Right lobe of liver (tissue), 6 donors: ENCODE measurements around the gene PACS2. TPM values are rescaled to one million over a fixed set of nuclear protein-coding genes. Genes with fewer than 3 reads are reported as not detected.
A peak's percentile ranks its signal among the peaks of the same experiment; 100 is the strongest.

Experiments used
- ATAC-seq, 4 donors: fragments of 200-7000 bp; cut with Tn5 transposase; one replicate each; pipeline ENCODE4 v1.9.1; 2020; ENCODE audit warnings: mild to moderate bottlenecking in 4 of 4, moderate library complexity in 4 of 4
- DNase-seq, 3 donors: peaks; one replicate each; pipeline ENCODE4 v3.0.0-alpha.2; 2020
- H3K27ac ChIP-seq, 3 donors: fragments of 200-600 bp; one replicate each; pipeline ENCODE4 v1.8.0; 2022
- H3K27me3 ChIP-seq, 2 donors: fragments of 200-600 bp; one replicate each; pipeline ENCODE4 v1.8.0; 2022
- H3K36me3 ChIP-seq, 4 donors: fragments of 200-600 bp; sonication (generic) in 1 of 4; one replicate each; pipeline versions ENCODE4 v1.5.1 to v1.8.0; 2017 to 2022; ENCODE audit warnings: control low read depth in 1 of 4
- H3K4me1 ChIP-seq, 4 donors: fragments of 200-600 bp; sonication (generic) in 1 of 4; one replicate each; pipeline versions ENCODE4 v1.5.1 to v1.8.0; 2017 to 2022; ENCODE audit warnings: control low read depth in 1 of 4
- H3K4me3 ChIP-seq, 3 donors: fragments of 200-600 bp; one replicate each; pipeline ENCODE4 v1.8.0; 2022
- H3K9me3 ChIP-seq, 4 donors: fragments of 200-600 bp; sonication (generic) in 1 of 4; one replicate each; pipeline versions ENCODE4 v1.5.1 to v1.8.0; 2017 to 2022; ENCODE audit warnings: control low read depth in 1 of 4
- POLR2A ChIP-seq: fragments of 450-650 bp; IDR thresholded peaks from one replicate; pipeline ENCODE4 v1.6.1; 2017; ENCODE audit warnings: antibody characterized with exemption, mild to moderate bottlenecking
- WGBS: methylation state at CpG from one replicate; pipeline ENCODE4 v1.1.6; 2018; ENCODE audit warnings: low coverage, low lambda C conversion rate; ENCODE audit not compliant: insufficient coverage; ENCODE audit errors: missing lambda C conversion rate; 5-methylcytosine and 5-hydroxymethylcytosine counted together
- intact Hi-C, 2 donors: fragments of 100-400 bp; cut with DNase I; formaldehyde crosslinking; loops; one replicate each; pipeline versions ENCODE4 v1.11.2 to v1.14.1; 2022
- total RNA-seq, 6 experiments: library from RNA; depleted of rRNA in 2 of 6; stranded (reverse); fragments of >200 nt in 2 of 6; fragmentation: NEBNext Ultra II Directional in 3 of 6; extraction: Animal tissue kit (Norgen Biotek cat#: 25700) in 3 of 6; gene quantifications; one replicate each; pipeline versions ENCODE4 v1.1.0 to v1.2.4, GENCODE V29; 2016 to 2023
- TF ChIP-seq, protein P1 (sequence below), 4 donors: fragments of 200-600 bp in 3 of 4; fragments of 450-650 bp in 1 of 4; IDR thresholded peaks; one replicate each; pipeline versions ENCODE4 v1.5.1 to v1.8.0; 2016 to 2022; ENCODE audit warnings: antibody characterized with exemption in 4 of 4, mild to moderate bottlenecking in 2 of 4
- donor health status: DM: no; HTN: yes; CAD: no.
- donor health status: DM: no; HTN: no; CAD: no.
- donor health status: DM: no; HTN: no; CAD: no.
- donor health status: DM: no; HTN: yes; CAD: no.
- donor health status: DM: no; HTN: yes; CAD: no.

PACS2 gene
- total RNA-seq, 6 experiments from 2014 or later = 19.8 to 26.7 (median 21.5) TPM

DNA sequence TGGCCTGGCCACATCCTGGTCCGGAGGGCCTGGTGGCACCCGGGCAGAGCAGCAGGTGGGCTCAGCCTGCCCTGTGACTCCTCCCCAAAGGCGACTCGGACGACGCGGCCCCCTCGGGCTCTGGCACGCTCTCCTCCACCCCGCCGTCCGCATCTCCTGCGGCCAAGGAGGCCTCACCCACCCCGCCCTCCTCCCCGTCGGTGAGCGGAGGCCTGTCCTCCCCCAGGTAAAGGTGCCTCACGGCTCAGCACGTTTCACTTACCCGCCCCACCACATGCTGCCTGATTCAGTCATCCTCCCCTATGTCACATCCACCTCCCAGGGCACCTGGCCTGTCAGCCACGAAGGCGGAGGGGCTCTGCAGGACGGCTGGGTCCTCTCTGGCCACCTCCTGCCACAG is 77.0 kb downstream of the PACS2 start:
- ATAC-seq (no peak), DNase-seq (no peak)
- TF ChIP-seq, protein P1, sequence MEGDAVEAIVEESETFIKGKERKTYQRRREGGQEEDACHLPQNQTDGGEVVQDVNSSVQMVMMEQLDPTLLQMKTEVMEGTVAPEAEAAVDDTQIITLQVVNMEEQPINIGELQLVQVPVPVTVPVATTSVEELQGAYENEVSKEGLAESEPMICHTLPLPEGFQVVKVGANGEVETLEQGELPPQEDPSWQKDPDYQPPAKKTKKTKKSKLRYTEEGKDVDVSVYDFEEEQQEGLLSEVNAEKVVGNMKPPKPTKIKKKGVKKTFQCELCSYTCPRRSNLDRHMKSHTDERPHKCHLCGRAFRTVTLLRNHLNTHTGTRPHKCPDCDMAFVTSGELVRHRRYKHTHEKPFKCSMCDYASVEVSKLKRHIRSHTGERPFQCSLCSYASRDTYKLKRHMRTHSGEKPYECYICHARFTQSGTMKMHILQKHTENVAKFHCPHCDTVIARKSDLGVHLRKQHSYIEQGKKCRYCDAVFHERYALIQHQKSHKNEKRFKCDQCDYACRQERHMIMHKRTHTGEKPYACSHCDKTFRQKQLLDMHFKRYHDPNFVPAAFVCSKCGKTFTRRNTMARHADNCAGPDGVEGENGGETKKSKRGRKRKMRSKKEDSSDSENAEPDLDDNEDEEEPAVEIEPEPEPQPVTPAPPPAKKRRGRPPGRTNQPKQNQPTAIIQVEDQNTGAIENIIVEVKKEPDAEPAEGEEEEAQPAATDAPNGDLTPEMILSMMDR (IDR thresholded peaks at IDR 0.05) = no peak
- no peak for TF ChIP-seq POLR2A
- WGBS = 80% methylated on average over 2 of the region's 23 CpGs
- intact Hi-C loops = no loop called here
- Histone ChIP-seq H3K27me3 (no peaks in the 10 kb centered on the region), H3K4me3 (no peak overlapping the region), H3K27ac (no peak overlapping the region), H3K36me3 (no peaks in the 10 kb centered on the region), H3K9me3 (no peaks in the 10 kb centered on the region), H3K4me1 (no peaks in the 10 kb centered on the region)

DNA sequence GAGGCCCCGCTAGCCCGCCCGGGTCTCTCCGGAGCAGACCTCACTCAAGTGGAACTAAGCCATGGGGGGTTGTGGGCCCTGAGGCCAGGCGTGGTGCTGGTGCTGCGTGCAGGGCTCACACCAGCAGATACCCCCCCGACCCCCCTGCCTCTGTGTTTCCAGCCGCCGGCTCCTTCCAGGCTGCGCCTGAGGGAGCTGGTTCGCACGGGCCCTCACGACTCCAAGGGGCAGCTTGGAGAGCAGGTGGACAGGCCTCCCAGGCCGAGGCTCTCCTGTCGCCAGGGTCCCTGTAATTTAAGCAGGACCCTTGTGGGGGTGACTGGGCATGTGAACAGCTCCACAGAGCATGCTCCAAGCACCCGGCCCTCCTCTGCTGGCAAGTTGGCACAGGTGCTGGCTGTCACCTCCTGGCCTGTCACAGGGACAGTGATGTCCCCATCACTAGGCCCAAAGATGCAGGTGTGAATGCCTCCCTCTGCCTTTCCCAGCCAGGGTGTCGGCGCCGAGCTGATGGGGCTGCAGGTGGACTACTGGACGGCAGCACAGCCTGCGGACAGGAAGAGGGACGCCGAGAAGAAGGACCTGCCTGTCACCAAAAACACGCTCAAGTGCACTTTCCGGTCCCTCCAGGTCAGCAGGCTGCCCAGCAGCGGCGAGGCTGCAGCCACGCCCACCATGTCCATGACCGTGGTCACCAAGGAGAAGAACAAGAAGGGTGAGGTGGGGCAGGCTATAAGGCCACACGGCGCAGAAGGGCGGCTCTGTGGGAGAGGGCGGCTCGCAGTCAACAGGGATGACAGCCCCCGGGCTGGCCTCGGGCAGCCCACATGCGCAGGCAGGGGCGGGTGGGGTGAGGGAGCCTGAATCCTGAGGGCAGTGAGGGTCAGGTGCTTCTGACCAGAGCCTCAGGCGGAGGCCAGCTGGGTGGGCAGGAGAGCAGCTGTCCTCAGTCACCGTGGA is 77.9 kb downstream of the PACS2 start:
- intact Hi-C loops = no loop called here
- peak in 1 of 3 donors; percentile 24 for DNase-seq
- no peaks in the 10 kb centered on the region for H3K9me3 ChIP-seq
- TF ChIP-seq POLR2A = no peak
- TF ChIP-seq, protein P1 (IDR thresholded peaks at IDR 0.05) = no peak
- ATAC-seq = no peak
- no peaks in the 10 kb centered on the region for H3K36me3 ChIP-seq
- no peaks in the 10 kb centered on the region for H3K4me1 ChIP-seq
- H3K27me3 ChIP-seq = no peaks in the 10 kb centered on the region
- no peak overlapping the region for H3K4me3 ChIP-seq
- H3K27ac ChIP-seq = no peak overlapping the region
- no CpG with 5 or more reads among the region's 40 CpGs for WGBS

DNA sequence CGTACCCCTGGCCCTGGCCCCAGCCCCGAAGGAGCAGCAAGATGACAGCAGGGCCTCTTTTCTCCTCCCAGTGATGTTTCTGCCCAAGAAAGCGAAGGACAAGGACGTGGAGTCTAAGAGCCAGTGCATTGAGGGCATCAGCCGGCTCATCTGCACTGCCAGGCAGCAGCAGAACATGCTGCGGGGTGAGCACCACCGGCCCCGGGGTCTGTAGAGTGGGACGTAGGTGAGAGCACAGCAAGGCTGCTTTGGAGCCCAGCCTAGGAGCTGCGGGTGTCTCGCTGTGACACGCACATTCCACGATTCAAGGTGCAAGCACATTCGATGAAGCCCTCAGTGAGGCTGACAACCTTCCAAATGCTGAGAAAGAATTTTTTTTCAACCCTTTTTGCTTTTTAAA is 78.6 kb downstream of the PACS2 start:
- TF ChIP-seq, protein P1 (IDR thresholded peaks at IDR 0.05) = no peak
- no peak for TF ChIP-seq POLR2A
- Histone ChIP-seq H3K9me3 (no peaks in the 10 kb centered on the region), H3K27ac (no peak overlapping the region), H3K27me3 (no peaks in the 10 kb centered on the region), H3K4me3 (no peak overlapping the region), H3K36me3 (no peaks in the 10 kb centered on the region), H3K4me1 (no peaks in the 10 kb centered on the region)
- intact Hi-C loops = no loop called here
- peak in 1 of 3 donors; percentile 22 for DNase-seq
- WGBS = 100% methylated on average over 2 of the region's 14 CpGs
- ATAC-seq = no peak

DNA sequence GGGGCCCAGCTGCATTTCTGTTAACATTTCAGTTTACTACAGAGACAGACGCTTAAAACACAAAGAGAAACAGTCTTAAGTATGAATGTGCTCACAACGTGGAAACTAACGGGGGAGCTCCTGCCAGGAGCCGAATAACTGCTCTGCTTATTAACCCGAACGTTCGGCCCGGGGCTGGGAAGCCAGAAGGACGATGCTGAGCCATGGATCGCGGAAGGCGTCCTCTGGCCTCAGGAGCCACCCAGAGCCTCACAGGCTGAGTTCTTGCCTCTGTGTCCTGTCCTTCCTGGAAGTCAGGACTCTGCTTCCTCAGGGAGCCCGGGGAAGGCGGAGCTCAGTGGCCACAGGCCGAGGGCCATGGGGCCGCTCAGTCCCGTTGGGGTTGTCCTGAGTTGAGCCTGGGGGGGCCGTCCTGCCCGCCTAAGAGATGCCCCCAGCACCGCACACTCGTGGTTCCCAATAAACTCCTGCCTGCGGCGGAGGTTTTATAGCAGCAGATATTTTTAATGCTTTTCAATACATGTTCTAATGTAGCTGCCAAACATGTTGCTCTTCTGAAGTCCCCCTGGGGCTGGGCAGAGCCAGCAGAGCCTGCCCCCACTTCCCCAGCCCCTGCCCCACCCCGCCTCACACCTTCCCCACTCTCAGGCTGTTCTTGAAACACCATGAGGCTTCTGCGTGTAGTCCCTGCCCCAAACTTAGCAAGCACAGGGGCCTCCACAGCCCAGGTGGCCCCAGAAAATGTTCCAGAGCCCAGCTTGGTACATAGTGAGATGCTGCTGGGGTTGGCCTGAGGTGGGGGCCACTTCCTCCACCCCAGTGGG is 80.4 kb downstream of the PACS2 start:
- peaks cover 0 to 6% (median 0%) of the 10 kb centered on the region in 4 donors for H3K4me1 ChIP-seq
- H3K27me3 ChIP-seq = no peaks in the 10 kb centered on the region
- H3K4me3 ChIP-seq = no peak overlapping the region
- H3K36me3 ChIP-seq = no peaks in the 10 kb centered on the region
- H3K9me3 ChIP-seq = no peaks in the 10 kb centered on the region
- no peak for DNase-seq
- H3K27ac ChIP-seq = no peak overlapping the region
- no peak for TF ChIP-seq POLR2A
- TF ChIP-seq, protein P1 (IDR thresholded peaks at IDR 0.05) = no peak
- intact Hi-C loops = no loop called here
- WGBS = 81% methylated on average over 10 of the region's 25 CpGs
- ATAC-seq = no peak
